H9 (cell line): ENCODE results near the gene ZNF681. TPM values are rescaled to one million over a fixed set of nuclear protein-coding genes. Genes with fewer than 3 reads are reported as not detected.

Source experiments
- DNase-seq: peaks from one replicate; pipeline ENCODE4 v3.0.0-alpha.2; 2017
- H2AFZ ChIP-seq: one replicate; pipeline ENCODE4 v1.6.1; 2013; ENCODE audit warnings: mild to moderate bottlenecking, low read length, control low read depth, moderate library complexity
- H2AK5ac ChIP-seq: 2 replicates; pipeline ENCODE4 v1.6.1; 2013; ENCODE audit warnings: low read length, control low read depth, mixed read lengths; ENCODE audit not compliant: insufficient read length
- H2BK120ac ChIP-seq: one replicate; pipeline ENCODE4 v1.6.1; 2013; ENCODE audit warnings: low read depth, mild to moderate bottlenecking, low read length, control low read depth, inconsistent platforms; ENCODE audit not compliant: poor library complexity, severe bottlenecking
- H2BK12ac ChIP-seq: 2 replicates; pipeline ENCODE4 v1.6.1; 2013; ENCODE audit warnings: low read length, control low read depth, mixed read lengths, low read depth; ENCODE audit not compliant: insufficient read length
- H2BK15ac ChIP-seq: 2 replicates; pipeline ENCODE4 v1.6.1; 2013; ENCODE audit warnings: low read depth, low read length, control low read depth
- H2BK20ac ChIP-seq: one replicate; pipeline ENCODE4 v1.6.1; 2013; ENCODE audit warnings: low read depth, mild to moderate bottlenecking, low read length, control low read depth, inconsistent platforms; ENCODE audit not compliant: poor library complexity, severe bottlenecking
- H2BK5ac ChIP-seq: 2 replicates; pipeline ENCODE4 v1.6.1; 2013; ENCODE audit warnings: low read length, control low read depth, mixed read lengths; ENCODE audit not compliant: insufficient read length
- H3K14ac ChIP-seq: 2 replicates; pipeline ENCODE4 v1.6.1; 2013; ENCODE audit warnings: low read length, control low read depth; ENCODE audit not compliant: insufficient read depth
- H3K18ac ChIP-seq: 2 replicates; pipeline ENCODE4 v1.6.1; 2013; ENCODE audit warnings: low read depth, mild to moderate bottlenecking, mixed read lengths, low read length, control low read depth; ENCODE audit not compliant: insufficient read length
- H3K23ac ChIP-seq: 2 replicates; pipeline ENCODE4 v1.6.1; 2013; ENCODE audit warnings: low read length, control low read depth, mixed read lengths, low read depth; ENCODE audit not compliant: insufficient read length
- H3K23me2 ChIP-seq: 2 replicates; pipeline ENCODE4 v1.6.1; 2013; ENCODE audit warnings: low read depth, mild to moderate bottlenecking, mixed read lengths, low read length, control low read depth; ENCODE audit not compliant: insufficient read length, poor library complexity, severe bottlenecking
- H3K27ac ChIP-seq: 2 replicates; pipeline ENCODE4 v1.5.1; 2013; ENCODE audit warnings: low read length, control low read depth, mixed read lengths, low read depth; ENCODE audit not compliant: insufficient read length
- H3K27me3 ChIP-seq: 2 replicates; pipeline ENCODE4 v1.6.1; 2013; ENCODE audit warnings: low read length, control low read depth, inconsistent platforms; ENCODE audit not compliant: insufficient read depth
- H3K4ac ChIP-seq: 2 replicates; pipeline ENCODE4 v1.6.1; 2013; ENCODE audit warnings: low read depth, mild to moderate bottlenecking, control low read depth, inconsistent platforms, low read length, moderate library complexity
- H3K4me1 ChIP-seq: 2 replicates; pipeline ENCODE4 v1.6.1; 2013; ENCODE audit warnings: low read length, control low read depth, inconsistent platforms; ENCODE audit not compliant: insufficient read depth
- H3K4me2 ChIP-seq: 2 replicates; pipeline ENCODE4 v1.6.1; 2013; ENCODE audit warnings: low read length, control low read depth, mixed read lengths; ENCODE audit not compliant: insufficient read length, insufficient read depth
- H3K56ac ChIP-seq: 2 replicates; pipeline ENCODE4 v1.6.1; 2013; ENCODE audit warnings: low read depth, mild to moderate bottlenecking, mixed read lengths, low read length, control low read depth; ENCODE audit not compliant: insufficient read length
- H3K79me1 ChIP-seq: 2 replicates; pipeline ENCODE4 v1.6.1; 2013; ENCODE audit warnings: low read depth, mild to moderate bottlenecking, moderate library complexity, low read length, control low read depth, inconsistent platforms; ENCODE audit not compliant: insufficient read depth, poor library complexity, severe bottlenecking
- H3K79me2 ChIP-seq: 2 replicates; pipeline ENCODE4 v1.6.1; 2013; ENCODE audit warnings: low read length, control low read depth, inconsistent platforms; ENCODE audit not compliant: insufficient read depth
- H3K9ac ChIP-seq: 2 replicates; pipeline ENCODE4 v1.6.1; 2013; ENCODE audit warnings: low read length, control low read depth, mixed read lengths; ENCODE audit not compliant: insufficient read length; ENCODE audit errors: extremely low read depth
- H3K9me3 ChIP-seq: one replicate; pipeline ENCODE4 v1.6.1; 2013; ENCODE audit warnings: low read depth, low read length, inconsistent platforms; ENCODE audit not compliant: control insufficient read depth
- H3T11ph ChIP-seq: one replicate; pipeline ENCODE4 v1.6.1; 2013; ENCODE audit warnings: mild to moderate bottlenecking, low read length, control low read depth, inconsistent platforms
- H4K20me1 ChIP-seq: one replicate; pipeline ENCODE4 v1.6.1; 2013; ENCODE audit not compliant: control insufficient read depth, insufficient read length, insufficient read depth
- H4K5ac ChIP-seq: 2 replicates; pipeline ENCODE4 v1.6.1; 2013; ENCODE audit warnings: low read depth, mild to moderate bottlenecking, mixed read lengths, low read length, control low read depth; ENCODE audit not compliant: insufficient read length
- H4K8ac ChIP-seq: replicated peaks from 2 replicates; pipeline ENCODE4 v1.6.1; 2013; ENCODE audit warnings: low read length, control low read depth, mixed read lengths, low read depth; ENCODE audit not compliant: insufficient read length
- H4K91ac ChIP-seq: 2 replicates; pipeline ENCODE4 v1.6.1; 2013; ENCODE audit warnings: low read depth, mild to moderate bottlenecking, moderate library complexity, mixed read lengths, low read length, control low read depth; ENCODE audit not compliant: insufficient read length
- H3K27ac Mint-ChIP-seq, 3 experiments: 2 replicates in 2 of 3; 3 replicates in 1 of 3; pipeline ENCODE4 v1.8.0; 2020 to 2021; ENCODE audit warnings: mixed read lengths in 3 of 3, mild to moderate bottlenecking in 1 of 3, moderate library complexity in 1 of 3
- H3K27me3 Mint-ChIP-seq: 2 replicates; pipeline ENCODE4 v1.8.0; 2021; ENCODE audit warnings: low read depth, mild to moderate bottlenecking, moderate library complexity, mixed read lengths
- H3K36me3 Mint-ChIP-seq, 3 experiments: 2 replicates in 2 of 3; 3 replicates in 1 of 3; pipeline ENCODE4 v1.8.0; 2020 to 2021; ENCODE audit warnings: low read depth in 3 of 3, mixed read lengths in 3 of 3; ENCODE audit not compliant: insufficient read depth in 1 of 3
- H3K4me1 Mint-ChIP-seq, 2 experiments: 2 replicates each; pipeline ENCODE4 v1.8.0; 2020; ENCODE audit warnings: mixed read lengths in 2 of 2
- H3K4me3 Mint-ChIP-seq, 2 experiments: 2 replicates in 1 of 2; 3 replicates in 1 of 2; pipeline ENCODE4 v1.8.0; 2020 to 2021; ENCODE audit warnings: mild to moderate bottlenecking in 2 of 2, mixed read lengths in 2 of 2, moderate library complexity in 1 of 2
- H3K9me3 Mint-ChIP-seq, 2 experiments: 2 replicates in 1 of 2; 3 replicates in 1 of 2; pipeline ENCODE4 v1.8.0; 2020; ENCODE audit warnings: mild to moderate bottlenecking in 2 of 2, mixed read lengths in 2 of 2, moderate library complexity in 1 of 2
- CTCF ChIP-seq: fragments of 200-600 bp; sonication (generic); conservative IDR thresholded peaks from 3 replicates; pipeline ENCODE4 v1.8.0; 2021; ENCODE audit warnings: antibody characterized with exemption, mild to moderate bottlenecking
- WGBS: extraction: QIAGEN DNeasy Blood & Tissue Kit; methylation state at CpG from one replicate; pipeline ENCODE4 v1.1.7; 2013; ENCODE audit warnings: missing lambda C conversion rate, low lambda C conversion rate, mixed read lengths; ENCODE audit not compliant: insufficient read length; ENCODE audit errors: extremely low coverage; 5-methylcytosine and 5-hydroxymethylcytosine counted together
- total RNA-seq: library from RNA; stranded (reverse); gene quantifications from 2 replicates; pipeline ENCODE4 v1.2.1, GENCODE V29; 2021

The ZNF681 gene
- total RNA-seq, 1 experiment from 2014 or later = 10.4 TPM

DNA sequence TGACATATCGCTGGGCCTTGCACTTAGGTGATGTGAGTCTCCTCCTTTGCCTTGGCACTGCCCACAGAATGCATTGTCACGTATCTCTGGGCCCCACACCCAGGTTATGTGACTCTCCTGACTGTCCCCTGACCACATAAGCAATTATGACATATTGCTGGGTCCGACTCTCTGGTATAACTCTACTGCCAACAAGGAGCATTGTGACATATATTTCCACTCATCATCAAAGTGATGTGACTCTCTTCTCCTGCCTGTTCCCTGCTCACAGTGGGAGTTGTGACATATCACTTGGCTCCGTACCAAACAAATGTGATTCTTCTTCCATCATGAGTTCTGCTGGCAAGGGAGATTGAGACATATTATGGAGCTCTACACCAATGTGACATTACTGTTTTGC is 15.4 kb upstream of the ZNF681 start:
- Histone ChIP-seq H3K4ac (no peak overlapping the region), H4K91ac (no peak overlapping the region), H3T11ph (no peak overlapping the region), H4K8ac (no peak overlapping the region), H2BK12ac (no peak overlapping the region), H4K20me1 (no peaks in the 10 kb centered on the region), H3K9me3 (no peaks in the 10 kb centered on the region), H3K79me1 (peaks cover 22% of the 10 kb centered on the region), H3K27ac (no peak overlapping the region), H3K14ac (no peak overlapping the region), H2BK120ac (no peak overlapping the region), H3K4me1 (no peaks in the 10 kb centered on the region), H3K27me3 (no peaks in the 10 kb centered on the region), H3K9ac (no peak overlapping the region), H3K23ac (no peak overlapping the region), H3K56ac (no peak overlapping the region), H2AFZ (no peak overlapping the region), H2BK5ac (no peak overlapping the region), H2BK20ac (no peak overlapping the region), H2BK15ac (no peak overlapping the region), H4K5ac (no peak overlapping the region), H3K4me2 (no peak overlapping the region), H3K18ac (no peak overlapping the region), H2AK5ac (no peak overlapping the region), H3K79me2 (peaks cover 77% of the 10 kb centered on the region), H3K23me2 (no peaks in the 10 kb centered on the region)
- DNase-seq = no peak
- TF ChIP-seq CTCF = no peak
- no CpG with 5 or more reads among the region's 4 CpGs for WGBS
- peaks cover 0 to 4% of the 10 kb centered on the region in 2 experiments; a peak in 1 of 4 replicates for H3K4me1 Mint-ChIP-seq
- no peaks in the 10 kb centered on the region for H3K27me3 Mint-ChIP-seq
- H3K4me3 Mint-ChIP-seq = no peak overlapping the region; a peak in 1 of 5 replicates
- H3K9me3 Mint-ChIP-seq = no peaks in the 10 kb centered on the region
- H3K36me3 Mint-ChIP-seq = peaks cover 51 to 83% (median 69%) of the 10 kb centered on the region in 3 experiments
- H3K27ac Mint-ChIP-seq = no peak overlapping the region
